Mesenchymal stem cell (in vitro differentiated cells and primary cell): ENCODE measurements around the gene ZNRD2.

Source experiments
- DNase-seq: peaks from one replicate; pipeline ENCODE4 v3.0.0-alpha.2; 2013
- H2AFZ ChIP-seq: one replicate; pipeline ENCODE4 v1.6.1; 2013; ENCODE audit warnings: low read depth, mild to moderate bottlenecking, control low read depth, inconsistent platforms, low read length, moderate library complexity
- H2AK5ac ChIP-seq: 2 replicates; pipeline ENCODE4 v1.6.1; 2013; ENCODE audit warnings: low read length, moderate library complexity, mild to moderate bottlenecking, inconsistent platforms; ENCODE audit not compliant: severe bottlenecking
- H2BK120ac ChIP-seq: one replicate; pipeline ENCODE4 v1.6.1; 2013; ENCODE audit warnings: low read depth, mild to moderate bottlenecking, inconsistent platforms, low read length, moderate library complexity
- H2BK12ac ChIP-seq, 2 experiments: one replicate each; pipeline ENCODE4 v1.6.1; 2013; ENCODE audit warnings: inconsistent platforms in 2 of 2, low read length in 2 of 2, mild to moderate bottlenecking in 2 of 2, moderate library complexity in 2 of 2, control low read depth in 1 of 2
- H2BK15ac ChIP-seq: one replicate; pipeline ENCODE4 v1.6.1; 2013; ENCODE audit warnings: mild to moderate bottlenecking, low read depth, inconsistent platforms; ENCODE audit not compliant: poor library complexity, severe bottlenecking
- H2BK5ac ChIP-seq: 2 replicates; pipeline ENCODE4 v1.6.1; 2013; ENCODE audit warnings: low read depth, mild to moderate bottlenecking, low read length, control low read depth, inconsistent platforms; ENCODE audit not compliant: poor library complexity, severe bottlenecking
- H3K14ac ChIP-seq, 2 experiments: one replicate each; pipeline ENCODE4 v1.6.1; 2013; ENCODE audit warnings: inconsistent platforms in 2 of 2, low read length in 2 of 2, control low read depth in 1 of 2, mild to moderate bottlenecking in 1 of 2, moderate library complexity in 1 of 2
- H3K18ac ChIP-seq, 2 experiments: one replicate each; pipeline ENCODE4 v1.6.1; 2013; ENCODE audit warnings: inconsistent platforms in 2 of 2, low read length in 2 of 2, control low read depth in 1 of 2, low read depth in 1 of 2, mild to moderate bottlenecking in 1 of 2
- H3K23ac ChIP-seq, 2 experiments: one replicate each; pipeline ENCODE4 v1.6.1; 2013; ENCODE audit warnings: inconsistent platforms in 2 of 2, low read length in 2 of 2, mild to moderate bottlenecking in 2 of 2, moderate library complexity in 2 of 2, control low read depth in 1 of 2
- H3K27ac ChIP-seq: 2 replicates; pipeline ENCODE4 v1.5.1; 2013; ENCODE audit warnings: mild to moderate bottlenecking, moderate library complexity, low read length, control low read depth, inconsistent platforms; ENCODE audit not compliant: poor library complexity, severe bottlenecking
- H3K27me3 ChIP-seq, 2 experiments: 2 replicates each; pipeline versions ENCODE4 v1.6.1 to v1.7.0; 2013; ENCODE audit warnings: low read length in 2 of 2, mild to moderate bottlenecking in 2 of 2, moderate library complexity in 2 of 2, control low read depth in 1 of 2, inconsistent platforms in 1 of 2; ENCODE audit not compliant: control insufficient read depth in 1 of 2, insufficient read depth in 1 of 2
- H3K36me3 ChIP-seq, 2 experiments: 2 replicates each; pipeline versions ENCODE4 v1.6.1 to v1.7.0; 2013; ENCODE audit warnings: low read length in 2 of 2, control low read depth in 1 of 2, inconsistent platforms in 1 of 2, low read depth in 1 of 2, mild to moderate bottlenecking in 1 of 2; ENCODE audit not compliant: insufficient read depth in 2 of 2, control insufficient read depth in 1 of 2
- H3K4ac ChIP-seq, 2 experiments: one replicate each; pipeline ENCODE4 v1.6.1; 2013; ENCODE audit warnings: inconsistent platforms in 2 of 2, low read length in 2 of 2, mild to moderate bottlenecking in 2 of 2, moderate library complexity in 2 of 2, control low read depth in 1 of 2, low read depth in 1 of 2
- H3K4me1 ChIP-seq: 2 replicates; pipeline ENCODE4 v1.6.1; 2013; ENCODE audit warnings: low read depth, low read length, control low read depth; ENCODE audit not compliant: control insufficient read depth, insufficient read depth
- H3K4me2 ChIP-seq: 2 replicates; pipeline ENCODE4 v1.6.1; 2013; ENCODE audit warnings: low read length, mild to moderate bottlenecking, inconsistent platforms; ENCODE audit not compliant: poor library complexity, severe bottlenecking
- H3K4me3 ChIP-seq, 2 experiments: 2 replicates each; pipeline versions ENCODE4 v1.5.1 to v1.7.0; 2013; ENCODE audit warnings: low read length in 2 of 2, mild to moderate bottlenecking in 2 of 2, control low read depth in 1 of 2, low read depth in 1 of 2; ENCODE audit not compliant: insufficient read depth in 1 of 2
- H3K79me1 ChIP-seq: replicated peaks from 2 replicates; pipeline ENCODE4 v1.6.1; 2013; ENCODE audit warnings: mild to moderate bottlenecking, control low read depth, low read length, inconsistent platforms; ENCODE audit not compliant: poor library complexity, severe bottlenecking
- H3K9ac ChIP-seq: 2 replicates; pipeline ENCODE4 v1.7.0; 2013; ENCODE audit warnings: mild to moderate bottlenecking, low read length, moderate library complexity
- H3K9me3 ChIP-seq: 2 replicates; pipeline ENCODE4 v1.7.0; 2013; ENCODE audit warnings: mild to moderate bottlenecking, low read length; ENCODE audit not compliant: control insufficient read depth
- H4K8ac ChIP-seq: one replicate; pipeline ENCODE4 v1.6.1; 2013; ENCODE audit warnings: inconsistent platforms, mild to moderate bottlenecking, low read length, moderate library complexity
- H4K91ac ChIP-seq: one replicate; pipeline ENCODE4 v1.6.1; 2013; ENCODE audit warnings: mild to moderate bottlenecking, low read length, inconsistent platforms
- WGBS: methylation state at CpG from one replicate; pipeline ENCODE4 v1.1.7; 2013; ENCODE audit warnings: mixed read lengths; 5-methylcytosine and 5-hydroxymethylcytosine counted together

ZNRD2 gene

DNA sequence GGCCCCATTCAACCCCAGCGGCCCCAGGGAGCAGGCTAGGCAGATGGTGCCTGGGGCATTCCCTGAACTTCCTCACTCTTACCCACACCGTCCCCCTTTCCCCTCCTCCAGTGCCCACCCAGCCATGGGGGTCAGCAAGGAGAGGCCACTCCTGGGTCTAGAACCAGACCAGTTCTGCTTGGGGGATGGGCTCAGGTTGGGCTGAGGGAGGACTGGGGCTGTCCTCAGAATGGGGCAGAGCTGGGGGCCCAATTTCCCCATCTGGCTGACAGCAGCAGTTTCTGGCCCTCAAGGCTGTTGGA, 33.0 kb upstream of the ZNRD2 start:
- Histone ChIP-seq H3K4me3 (no peak overlapping the region), H4K91ac (no peak overlapping the region), H3K23ac (no peak overlapping the region), H2BK15ac (no peak overlapping the region), H2AK5ac (no peak overlapping the region), H3K27ac (no peak overlapping the region), H3K79me1 (peaks cover 11% of the 10 kb centered on the region), H2BK12ac (no peak overlapping the region), H3K14ac (no peak overlapping the region), H3K18ac (no peak overlapping the region), H3K9ac (no peak overlapping the region), H4K8ac (no peak overlapping the region), H3K4me1 (peaks cover 35% of the 10 kb centered on the region), H3K36me3 (peaks cover 64 to 80% of the 10 kb centered on the region in 2 experiments), H2AFZ (no peak overlapping the region), H2BK5ac (no peak overlapping the region), H3K4ac (no peak overlapping the region), H2BK120ac (no peak overlapping the region), H3K27me3 (no peaks in the 10 kb centered on the region), H3K9me3 (no peaks in the 10 kb centered on the region), H3K4me2 (no peak overlapping the region)
- WGBS = 83% methylated on average over 1 of the region's 2 CpGs
- no peak for DNase-seq

- Histone ChIP-seq H3K18ac (no peak overlapping the region), H3K27ac (no peak overlapping the region), H3K36me3 (peaks cover 61 to 75% of the 10 kb centered on the region in 2 experiments), H3K14ac (no peak overlapping the region), H3K27me3 (no peaks in the 10 kb centered on the region), H3K4ac (no peak overlapping the region), H3K9ac (no peak overlapping the region), H2BK120ac (no peak overlapping the region), H3K9me3 (no peaks in the 10 kb centered on the region), H4K91ac (no peak overlapping the region), H3K4me2 (no peak overlapping the region), H2BK5ac (no peak overlapping the region), H2AK5ac (no peak overlapping the region), H3K79me1 (peaks cover 7% of the 10 kb centered on the region), H3K4me3 (no peak overlapping the region), H2BK12ac (no peak overlapping the region), H3K23ac (no peak overlapping the region), H3K4me1 (peaks cover 31% of the 10 kb centered on the region), H4K8ac (no peak overlapping the region), H2AFZ (no peak overlapping the region), H2BK15ac (no peak overlapping the region)
- WGBS = 83% methylated on average over 14 of the region's 18 CpGs
- DNase-seq = no peak
Observed at GRCh38 chr11:65537620-65538231, 32.6 kb upstream of the ZNRD2 start.

GRCh38 chr11:65538232-65538914, 31.9 kb upstream of the ZNRD2 start:
- Histone ChIP-seq H3K9me3 (no peaks in the 10 kb centered on the region), H3K18ac (no peak overlapping the region), H3K14ac (no peak overlapping the region), H3K9ac (no peak overlapping the region), H3K36me3 (peaks cover 61 to 75% of the 10 kb centered on the region in 2 experiments), H4K91ac (no peak overlapping the region), H3K27me3 (no peaks in the 10 kb centered on the region), H3K27ac (no peak overlapping the region), H2BK120ac (no peak overlapping the region), H2BK15ac (no peak overlapping the region), H3K4me2 (no peak overlapping the region), H3K4me1 (peaks cover 30% of the 10 kb centered on the region), H2AK5ac (no peak overlapping the region), H4K8ac (peak overlapping the region; percentile 64), H3K4me3 (no peak overlapping the region), H2AFZ (no peak overlapping the region), H3K79me1 (peaks cover 5% of the 10 kb centered on the region), H3K4ac (no peak overlapping the region), H2BK12ac (no peak overlapping the region), H2BK5ac (no peak overlapping the region), H3K23ac (no peak overlapping the region)
- DNase-seq = no peak
- 91% methylated on average over 43 of the region's 43 CpGs for WGBS

GRCh38 chr11:65538915-65539743, 31.1 kb upstream of the ZNRD2 start:
- H3K36me3 ChIP-seq = peaks cover 63 to 77% of the 10 kb centered on the region in 2 experiments
- peak overlapping the region; percentile 88 for H4K8ac ChIP-seq
- WGBS = 27% methylated on average over 90 of the region's 92 CpGs

More at GRCh38 chr11:65538915-65539743, 31.1 kb upstream of the ZNRD2 start:
- Histone ChIP-seq H3K27ac (no peak overlapping the region), H3K9me3 (no peaks in the 10 kb centered on the region), H2AFZ (no peak overlapping the region), H3K79me1 (peaks cover 5% of the 10 kb centered on the region), H3K4me3 (peak overlapping the region in 1 of 2 experiments; percentile 51), H4K91ac (peak overlapping the region; percentile 83), H2BK120ac (no peak overlapping the region), H3K4me1 (peaks cover 30% of the 10 kb centered on the region), H3K4ac (peak overlapping the region; percentile 12 to 41), H3K14ac (no peak overlapping the region), H3K27me3 (no peaks in the 10 kb centered on the region), H3K23ac (peak overlapping the region in 1 of 2 experiments; percentile 48), H3K4me2 (peak overlapping the region; percentile 60), H3K9ac (no peak overlapping the region), H3K18ac (peak overlapping the region in 1 of 2 experiments; percentile 92), H2AK5ac (peak overlapping the region; percentile 46), H2BK5ac (no peak overlapping the region), H2BK15ac (peak overlapping the region; percentile 83), H2BK12ac (peak overlapping the region; percentile 15 to 75)
- DNase-seq = no peak
